Measurements from ENCODE around the gene NPC2. TPM values are rescaled to one million over a fixed set of nuclear protein-coding genes. Genes with fewer than 3 reads are reported as not detected.
"Not testable (repeated sequence)": the region's sequence is repeated elsewhere in the genome, so short reads cannot be mapped to it uniquely, and the experiment has no call there.

The NPC2 gene
- total and polyA plus RNA-seq, 4 donors = 76.8 to 174 (median 86.7) TPM

DNA sequence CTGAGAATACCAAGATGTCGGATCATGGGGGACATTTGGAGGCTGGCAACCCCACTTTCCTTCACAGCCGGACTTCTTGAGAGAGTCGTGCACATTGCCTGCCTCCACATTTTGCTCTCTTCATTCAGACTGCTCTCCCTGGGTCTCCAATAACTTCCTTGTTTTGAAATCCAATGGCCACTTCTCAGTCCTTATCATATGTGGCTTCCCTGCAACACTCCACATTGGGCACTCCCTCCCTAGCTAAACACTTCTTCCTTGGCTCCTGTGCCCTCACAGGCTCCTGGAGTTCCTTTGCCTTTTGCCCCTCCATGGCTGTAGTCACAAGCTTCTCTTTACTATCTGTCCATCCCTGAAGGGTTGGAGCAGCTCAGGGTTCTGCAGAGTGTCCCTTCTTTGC is 30.1 kb downstream of the NPC2 start:
- no peak for DNase-seq (ENCODE audit: low read depth in 4 of 6, low spot score in 6 of 6)
- H3K36me3 ChIP-seq (ENCODE audit: control insufficient read depth, insufficient read depth, low read length) = no peaks in the 10 kb centered on the region
- no peak overlapping the region for H3K27ac ChIP-seq (ENCODE audit: low read depth, low read length)
- H3K4me3 ChIP-seq (ENCODE audit: low read depth, low read length) = no peak overlapping the region
- WGBS (ENCODE audit: insufficient coverage) = 93% methylated on average over 3 of the region's 3 CpGs
- H3K9me3 ChIP-seq (ENCODE audit: control insufficient read depth, insufficient read depth, low read length) = no peaks in the 10 kb centered on the region
- no peaks in the 10 kb centered on the region for H3K27me3 ChIP-seq (ENCODE audit: control insufficient read depth, insufficient read depth, low read length)
- H3K4me1 ChIP-seq (ENCODE audit: control insufficient read depth, insufficient read depth, low read length) = no peaks in the 10 kb centered on the region

DNA sequence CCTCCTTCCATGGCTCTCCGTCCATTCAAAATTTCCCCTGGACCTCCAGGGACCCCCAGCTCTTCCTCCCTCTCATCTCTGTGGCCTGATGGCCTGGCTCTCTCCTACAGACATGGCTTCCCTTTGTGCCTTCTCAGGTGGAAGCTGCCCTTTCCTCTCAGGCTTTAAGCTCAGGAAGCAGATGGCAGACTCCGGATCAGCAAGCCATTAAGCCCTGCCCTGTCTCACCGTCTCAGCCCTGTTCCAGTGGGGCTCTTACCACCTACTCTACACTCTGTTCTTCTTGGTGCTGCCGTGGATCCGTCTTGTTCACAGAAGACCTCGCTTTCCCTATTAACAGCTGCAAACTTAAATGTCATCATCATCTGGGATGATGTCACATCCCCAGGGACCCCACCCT is 33.1 kb downstream of the NPC2 start:
- no peak overlapping the region for H3K4me3 ChIP-seq (ENCODE audit: low read depth, low read length)
- H3K36me3 ChIP-seq (ENCODE audit: control insufficient read depth, insufficient read depth, low read length) = no peaks in the 10 kb centered on the region
- peaks cover 4% of the 10 kb centered on the region for H3K4me1 ChIP-seq (ENCODE audit: control insufficient read depth, insufficient read depth, low read length)
- no peak for DNase-seq (ENCODE audit: low read depth in 4 of 6, low spot score in 6 of 6)
- 85% methylated on average over 6 of the region's 6 CpGs for WGBS (ENCODE audit: insufficient coverage)
- H3K27me3 ChIP-seq (ENCODE audit: control insufficient read depth, insufficient read depth, low read length) = no peaks in the 10 kb centered on the region
- no peak overlapping the region for H3K27ac ChIP-seq (ENCODE audit: low read depth, low read length)
- no peaks in the 10 kb centered on the region for H3K9me3 ChIP-seq (ENCODE audit: control insufficient read depth, insufficient read depth, low read length)

DNA sequence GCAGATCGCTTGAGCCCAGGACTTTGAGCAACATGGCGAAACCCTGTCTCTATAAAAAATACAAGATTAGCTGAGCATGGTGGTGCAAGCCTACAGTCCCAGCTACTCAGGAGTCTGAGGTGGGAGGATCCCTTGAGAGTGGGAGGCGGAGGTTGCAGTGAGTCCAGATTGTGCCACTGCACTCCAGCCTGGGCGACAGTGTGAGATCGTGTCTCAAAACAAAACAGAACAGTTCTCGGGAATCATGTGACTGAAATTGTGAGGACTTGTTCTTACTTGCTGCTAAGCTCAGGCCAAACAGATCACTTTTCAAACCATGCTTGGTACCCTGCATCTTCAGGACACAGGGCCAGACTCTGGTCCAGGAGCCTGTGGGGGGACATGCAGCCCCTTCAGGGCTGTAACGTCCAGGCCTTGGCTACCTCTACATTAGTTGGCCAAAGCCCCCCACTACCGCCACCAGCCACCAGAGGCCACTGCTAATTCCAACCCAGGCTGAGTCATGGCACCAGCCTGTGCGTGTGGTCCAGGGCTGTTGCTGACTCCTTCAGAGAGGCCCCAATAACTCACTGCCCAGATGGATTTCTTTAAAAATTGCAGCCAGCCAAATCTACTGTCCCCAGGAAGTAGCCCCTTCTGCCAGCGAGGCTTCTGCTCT is 33.7 kb downstream of the NPC2 start:
- Histone ChIP-seq H3K27me3 (ENCODE audit: control insufficient read depth, insufficient read depth, low read length) (no peaks in the 10 kb centered on the region), H3K4me1 (ENCODE audit: control insufficient read depth, insufficient read depth, low read length) (peaks cover 4% of the 10 kb centered on the region), H3K27ac (ENCODE audit: low read depth, low read length) (no peak overlapping the region), H3K9me3 (ENCODE audit: control insufficient read depth, insufficient read depth, low read length) (no peaks in the 10 kb centered on the region), H3K4me3 (ENCODE audit: low read depth, low read length) (no peak overlapping the region), H3K36me3 (ENCODE audit: control insufficient read depth, insufficient read depth, low read length) (no peaks in the 10 kb centered on the region)
- no peak for DNase-seq (ENCODE audit: low read depth in 4 of 6, low spot score in 6 of 6)
- 68% methylated on average over 9 of the region's 10 CpGs for WGBS (ENCODE audit: insufficient coverage)

DNA sequence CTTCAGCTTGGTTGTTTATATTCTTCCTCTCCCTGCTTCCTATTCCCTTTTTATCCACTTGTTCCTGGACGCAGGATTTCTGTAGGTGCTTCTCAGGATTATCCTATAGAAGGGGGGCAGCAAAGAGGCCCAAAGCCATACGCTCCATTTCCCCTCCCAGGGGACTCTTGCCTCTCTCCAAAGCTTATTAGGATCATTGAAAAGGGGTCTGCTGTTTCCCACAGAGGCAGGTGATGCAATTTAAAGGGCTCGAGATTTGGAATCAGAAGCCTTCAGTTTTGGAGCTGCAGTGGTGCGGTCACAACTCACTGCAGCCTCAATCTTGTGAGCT is 35.6 kb downstream of the NPC2 start:
- H3K27ac ChIP-seq (ENCODE audit: low read depth, low read length) = no peak overlapping the region
- no peak overlapping the region for H3K4me3 ChIP-seq (ENCODE audit: low read depth, low read length)
- H3K9me3 ChIP-seq (ENCODE audit: control insufficient read depth, insufficient read depth, low read length) = no peaks in the 10 kb centered on the region
- WGBS (ENCODE audit: insufficient coverage) = 57% methylated on average over 3 of the region's 4 CpGs
- no peaks in the 10 kb centered on the region for H3K36me3 ChIP-seq (ENCODE audit: control insufficient read depth, insufficient read depth, low read length)
- peaks cover 4% of the 10 kb centered on the region for H3K4me1 ChIP-seq (ENCODE audit: control insufficient read depth, insufficient read depth, low read length)
- peak in 1 of 6 donors; percentile 77 for DNase-seq (ENCODE audit: low read depth in 4 of 6, low spot score in 6 of 6)
- H3K27me3 ChIP-seq (ENCODE audit: control insufficient read depth, insufficient read depth, low read length) = no peaks in the 10 kb centered on the region

DNA sequence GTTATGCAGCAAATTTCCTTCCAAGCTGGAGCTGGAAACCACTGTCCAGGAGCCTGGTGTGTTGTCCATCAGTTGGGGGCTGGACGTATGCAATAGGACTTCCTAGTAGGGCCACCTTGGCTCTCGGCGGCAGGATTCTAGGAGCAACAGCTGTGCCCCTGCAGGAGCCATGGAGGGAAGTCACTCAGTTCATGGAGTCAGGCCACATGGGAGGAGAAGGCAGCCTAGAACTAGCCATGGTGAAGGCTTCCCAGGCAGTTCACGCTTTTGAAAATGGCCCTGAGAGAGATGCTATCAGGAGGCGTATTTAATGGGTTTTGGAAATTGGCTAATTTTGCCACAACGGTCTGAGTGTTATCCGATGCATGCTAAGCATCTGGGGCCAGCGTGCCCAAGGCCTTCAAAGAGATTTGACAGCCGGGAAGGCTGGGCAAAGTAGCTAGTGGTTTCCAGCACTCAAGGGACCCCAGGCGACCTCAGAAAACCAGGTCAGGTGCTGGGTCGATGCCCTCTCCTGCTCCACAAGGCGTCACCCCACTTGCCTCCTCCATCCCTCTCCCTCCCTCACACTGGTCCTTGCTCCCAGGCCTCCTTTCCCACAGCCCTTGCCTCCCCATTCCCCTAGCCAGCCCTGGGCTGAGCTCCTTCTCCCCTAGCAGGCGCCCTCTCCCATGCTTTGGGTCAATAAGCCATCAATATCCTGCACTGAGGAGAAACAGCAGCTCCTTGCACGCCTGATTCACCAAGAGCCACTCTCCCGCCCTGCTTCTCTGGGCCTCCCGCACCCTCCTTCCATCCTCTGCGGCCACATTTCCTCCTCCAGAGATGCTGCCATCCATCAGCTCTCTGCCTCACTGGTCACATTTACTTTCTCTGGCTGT is 36.2 kb downstream of the NPC2 start:
- 63% methylated on average over 17 of the region's 17 CpGs for WGBS (ENCODE audit: insufficient coverage)
- Histone ChIP-seq H3K9me3 (ENCODE audit: control insufficient read depth, insufficient read depth, low read length) (no peaks in the 10 kb centered on the region), H3K27ac (ENCODE audit: low read depth, low read length) (no peak overlapping the region), H3K36me3 (ENCODE audit: control insufficient read depth, insufficient read depth, low read length) (no peaks in the 10 kb centered on the region), H3K4me3 (ENCODE audit: low read depth, low read length) (no peak overlapping the region), H3K27me3 (ENCODE audit: control insufficient read depth, insufficient read depth, low read length) (no peaks in the 10 kb centered on the region), H3K4me1 (ENCODE audit: control insufficient read depth, insufficient read depth, low read length) (peaks cover 4% of the 10 kb centered on the region)
- DNase-seq (ENCODE audit: low read depth in 4 of 6, low spot score in 6 of 6) = peak in 1 of 6 donors; percentile 27

DNA sequence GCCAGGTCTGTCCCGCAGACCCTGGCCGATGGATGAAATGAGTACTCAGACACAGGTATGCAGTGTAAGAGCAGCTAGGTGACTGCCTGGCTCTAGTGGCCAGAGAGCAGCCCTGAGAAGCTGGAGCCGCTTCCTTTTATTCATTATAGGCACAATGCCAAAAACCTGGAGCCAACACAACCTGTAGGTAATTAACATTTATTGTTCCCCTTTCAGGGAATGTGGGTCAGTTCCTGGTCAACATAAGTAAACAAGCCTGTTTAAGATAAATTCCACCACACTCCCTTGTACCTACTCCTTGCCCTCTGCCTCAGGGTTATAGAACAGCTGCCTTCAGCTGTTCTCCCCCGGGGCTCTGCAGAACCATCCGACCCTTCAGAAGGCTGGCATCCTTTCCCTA is 38.7 kb downstream of the NPC2 start:
- H3K9me3 ChIP-seq (ENCODE audit: control insufficient read depth, insufficient read depth, low read length); H3K27me3 ChIP-seq (ENCODE audit: control insufficient read depth, insufficient read depth, low read length); H3K36me3 ChIP-seq (ENCODE audit: control insufficient read depth, insufficient read depth, low read length); H3K4me1 ChIP-seq (ENCODE audit: control insufficient read depth, insufficient read depth, low read length); H3K4me3 ChIP-seq (ENCODE audit: low read depth, low read length); H3K27ac ChIP-seq (ENCODE audit: low read depth, low read length); DNase-seq (ENCODE audit: low read depth in 4 of 6, low spot score in 6 of 6): not testable (repeated sequence)
- WGBS (ENCODE audit: insufficient coverage) = no CpG with 5 or more reads among the region's 5 CpGs

DNA sequence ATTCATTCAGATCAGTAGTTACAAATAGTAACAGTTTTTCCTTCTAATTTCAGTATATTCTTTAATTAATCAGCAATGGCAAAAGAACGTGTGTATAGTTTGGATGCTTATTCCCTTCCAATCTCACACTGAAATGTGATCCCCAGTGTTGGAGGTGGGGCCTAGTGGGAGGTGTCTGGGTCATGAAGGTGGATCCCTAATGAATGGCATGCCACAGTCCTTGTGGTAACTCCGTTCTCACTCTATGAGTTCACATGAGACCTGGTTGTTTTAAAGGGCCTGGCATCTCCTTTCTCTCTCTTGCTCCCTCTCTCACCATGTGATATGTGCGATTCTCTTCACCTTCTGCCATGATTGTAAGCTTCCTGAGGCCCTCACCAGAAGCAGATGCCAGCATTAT is 48.2 kb downstream of the NPC2 start:
- no peaks in the 10 kb centered on the region for H3K36me3 ChIP-seq (ENCODE audit: control insufficient read depth, insufficient read depth, low read length)
- H3K27me3 ChIP-seq (ENCODE audit: control insufficient read depth, insufficient read depth, low read length) = no peaks in the 10 kb centered on the region
- H3K27ac ChIP-seq (ENCODE audit: low read depth, low read length) = no peak overlapping the region
- WGBS (ENCODE audit: insufficient coverage) = no CpG with 5 or more reads among the region's 3 CpGs
- no peak overlapping the region for H3K4me3 ChIP-seq (ENCODE audit: low read depth, low read length)
- H3K4me1 ChIP-seq (ENCODE audit: control insufficient read depth, insufficient read depth, low read length) = no peaks in the 10 kb centered on the region
- H3K9me3 ChIP-seq (ENCODE audit: control insufficient read depth, insufficient read depth, low read length) = no peaks in the 10 kb centered on the region
- DNase-seq (ENCODE audit: low read depth in 4 of 6, low spot score in 6 of 6) = no peak

DNA sequence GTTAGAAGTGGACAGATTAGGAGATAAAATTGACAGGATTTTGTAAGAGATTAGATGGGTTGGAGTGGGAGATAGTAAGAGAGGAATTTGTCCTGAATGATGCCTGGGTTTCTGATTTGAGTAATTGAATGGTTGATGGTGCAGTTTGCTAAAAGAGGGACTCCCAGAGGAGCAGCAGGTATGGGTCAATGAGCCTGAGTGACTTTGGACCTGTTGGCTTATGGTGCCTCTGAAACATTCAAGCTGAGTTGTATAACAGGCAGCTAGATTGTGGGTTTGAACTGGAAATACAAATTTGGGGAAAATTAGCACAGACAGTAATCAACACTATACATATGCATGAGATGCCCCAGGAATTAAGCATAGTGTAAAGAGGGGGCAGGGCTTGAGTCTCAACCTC is 50.3 kb downstream of the NPC2 start:
- DNase-seq (ENCODE audit: low read depth in 4 of 6, low spot score in 6 of 6) = no peak
- H3K27ac ChIP-seq (ENCODE audit: low read depth, low read length) = no peak overlapping the region
- no peaks in the 10 kb centered on the region for H3K9me3 ChIP-seq (ENCODE audit: control insufficient read depth, insufficient read depth, low read length)
- no peaks in the 10 kb centered on the region for H3K27me3 ChIP-seq (ENCODE audit: control insufficient read depth, insufficient read depth, low read length)
- no peaks in the 10 kb centered on the region for H3K36me3 ChIP-seq (ENCODE audit: control insufficient read depth, insufficient read depth, low read length)
- no peak overlapping the region for H3K4me3 ChIP-seq (ENCODE audit: low read depth, low read length)
- no peaks in the 10 kb centered on the region for H3K4me1 ChIP-seq (ENCODE audit: control insufficient read depth, insufficient read depth, low read length)

DNA sequence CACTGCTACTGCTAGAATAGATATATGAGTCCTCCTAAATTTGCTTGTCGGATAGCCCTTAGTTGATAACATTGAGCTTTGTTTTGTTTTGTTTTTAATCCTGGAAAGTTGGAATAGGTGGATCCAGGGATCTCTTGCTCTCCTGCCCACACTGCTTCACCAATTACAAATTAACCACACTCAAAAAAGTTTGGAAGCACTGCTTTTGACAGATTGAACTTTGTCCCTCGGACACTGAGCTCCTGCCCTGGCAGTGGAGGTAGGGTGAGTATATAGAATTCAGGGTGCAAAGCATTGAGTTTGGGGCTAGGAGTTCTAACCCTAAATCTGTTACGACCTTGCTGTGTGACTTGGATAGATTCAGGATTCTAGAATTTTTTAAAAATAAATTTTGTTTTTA is 52.0 kb downstream of the NPC2 start:
- Histone ChIP-seq H3K27me3 (ENCODE audit: control insufficient read depth, insufficient read depth, low read length) (no peaks in the 10 kb centered on the region), H3K36me3 (ENCODE audit: control insufficient read depth, insufficient read depth, low read length) (no peaks in the 10 kb centered on the region), H3K27ac (ENCODE audit: low read depth, low read length) (no peak overlapping the region), H3K4me1 (ENCODE audit: control insufficient read depth, insufficient read depth, low read length) (no peaks in the 10 kb centered on the region), H3K4me3 (ENCODE audit: low read depth, low read length) (no peak overlapping the region), H3K9me3 (ENCODE audit: control insufficient read depth, insufficient read depth, low read length) (no peaks in the 10 kb centered on the region)
- no peak for DNase-seq (ENCODE audit: low read depth in 4 of 6, low spot score in 6 of 6)
- WGBS (ENCODE audit: insufficient coverage) = 86% methylated on average over 1 of the region's 3 CpGs

DNA sequence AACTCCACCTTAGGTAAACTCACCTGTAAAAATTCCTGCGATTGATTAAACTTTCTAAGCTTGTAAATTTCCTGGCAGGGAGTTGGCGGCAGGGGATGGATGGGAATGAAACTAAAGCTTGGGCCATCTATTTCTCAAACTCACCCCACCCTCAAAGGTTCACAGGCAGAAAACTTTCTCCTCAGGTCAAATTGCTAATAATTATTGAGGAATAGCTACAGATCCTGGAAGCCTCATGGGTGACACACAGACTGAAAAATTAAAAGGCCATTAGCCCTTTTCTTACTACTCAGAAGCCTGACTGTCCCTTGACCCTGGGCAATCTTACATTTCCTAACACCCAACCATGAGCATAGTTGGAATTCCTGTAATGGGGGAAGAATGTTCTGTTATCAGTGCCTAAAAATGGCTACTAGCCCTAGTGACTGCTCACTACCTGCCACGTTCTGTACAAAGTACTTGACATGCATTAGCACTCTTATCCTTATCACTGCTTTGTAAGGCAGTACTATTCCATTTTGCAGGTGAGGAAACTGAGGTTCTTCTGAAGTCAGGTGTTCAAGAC is 54.7 kb downstream of the NPC2 start:
- H3K36me3 ChIP-seq (ENCODE audit: control insufficient read depth, insufficient read depth, low read length) = no peaks in the 10 kb centered on the region
- no peaks in the 10 kb centered on the region for H3K4me1 ChIP-seq (ENCODE audit: control insufficient read depth, insufficient read depth, low read length)
- no peak overlapping the region for H3K4me3 ChIP-seq (ENCODE audit: low read depth, low read length)
- no CpG with 5 or more reads among the region's 3 CpGs for WGBS (ENCODE audit: insufficient coverage)
- DNase-seq (ENCODE audit: low read depth in 4 of 6, low spot score in 6 of 6) = no peak
- no peaks in the 10 kb centered on the region for H3K27me3 ChIP-seq (ENCODE audit: control insufficient read depth, insufficient read depth, low read length)
- no peaks in the 10 kb centered on the region for H3K9me3 ChIP-seq (ENCODE audit: control insufficient read depth, insufficient read depth, low read length)
- no peak overlapping the region for H3K27ac ChIP-seq (ENCODE audit: low read depth, low read length)
